ENCODE measurements around the gene PRRC1.
"Not testable (repeated sequence)": the region's sequence is repeated elsewhere in the genome, so short reads cannot be mapped to it uniquely, and the experiment has no call there.

Gene PRRC1

GRCh38 chr5:127517480-127518318, at the start of gene PRRC1:
TSS of gene PRRC1 (plus strand) at chr5:127517640. CDS start at chr5:127523480, 5,840 bp downstream.
- peak; percentile 98 for DNase-seq (ENCODE audit: low spot score)

GRCh38 chr5:127471211-127471610, 46.2 kb upstream of the PRRC1 start:
- DNase-seq (ENCODE audit: low spot score) = no peak

- no peak for DNase-seq (ENCODE audit: low spot score)
These were observed 44.7 kb upstream of the PRRC1 start for GRCh38 chr5:127472700-127473099.

GRCh38 chr5:127486471-127486870, 31.0 kb upstream of the PRRC1 start:
- no peak for DNase-seq (ENCODE audit: low spot score)

GRCh38 chr5:127492854-127493738, 24.3 kb upstream of the PRRC1 start:
- peak; percentile 25 for DNase-seq (ENCODE audit: low spot score)

GRCh38 chr5:127498548-127498947, 18.9 kb upstream of the PRRC1 start:
- no peak for DNase-seq (ENCODE audit: low spot score)

- no peak for DNase-seq (ENCODE audit: low spot score)
These were observed 11.5 kb upstream of the PRRC1 start for GRCh38 chr5:127505905-127506304.

- no peak for DNase-seq (ENCODE audit: low spot score)
These were observed 10.8 kb upstream of the PRRC1 start for GRCh38 chr5:127506616-127507015.

- DNase-seq (ENCODE audit: low spot score) = no peak
These were observed 8.6 kb upstream of the PRRC1 start for GRCh38 chr5:127508644-127509373.

- DNase-seq (ENCODE audit: low spot score) = no peak
These were observed 4.0 kb upstream of the PRRC1 start for GRCh38 chr5:127513408-127513970.

GRCh38 chr5:127514816-127515215, 2.6 kb upstream of the PRRC1 start:
- no peak for DNase-seq (ENCODE audit: low spot score)

- no peak for DNase-seq (ENCODE audit: low spot score)
These were observed 1.6 kb upstream of the PRRC1 start for GRCh38 chr5:127515693-127516440.

- DNase-seq (ENCODE audit: low spot score) = no peak
These were observed 345 bp upstream of the PRRC1 start for GRCh38 chr5:127517110-127517479.

GRCh38 chr5:127518319-127518621, 830 bp downstream of the PRRC1 start:
- DNase-seq (ENCODE audit: low spot score) = no peak

GRCh38 chr5:127519527-127519926, 2.1 kb downstream of the PRRC1 start:
- no peak for DNase-seq (ENCODE audit: low spot score)

- no peak for DNase-seq (ENCODE audit: low spot score)
These were observed 3.8 kb downstream of the PRRC1 start for GRCh38 chr5:127521138-127521770.

GRCh38 chr5:127525181-127525580, 7.7 kb downstream of the PRRC1 start:
- DNase-seq (ENCODE audit: low spot score) = no peak

- DNase-seq (ENCODE audit: low spot score) = no peak
These were observed 12.7 kb downstream of the PRRC1 start for GRCh38 chr5:127529904-127530682.

GRCh38 chr5:127536687-127537086, 19.2 kb downstream of the PRRC1 start:
- DNase-seq (ENCODE audit: low spot score) = no peak

- DNase-seq (ENCODE audit: low spot score) = not testable (repeated sequence)
These were observed 23.1 kb downstream of the PRRC1 start for GRCh38 chr5:127540553-127540952.

Data from AG20443 (cell line).